Measurements from ENCODE around the gene GNAT1. TPM values are rescaled to one million over a fixed set of nuclear protein-coding genes. Genes with fewer than 3 reads are reported as not detected.

GNAT1 gene
- total and polyA plus RNA-seq, 2 experiments from 2014 or later, result not detected

GRCh38 chr3:50172626-50173220 is 18.7 kb upstream of the GNAT1 start:
- Histone ChIP-seq H3K4me1 (ENCODE audit: insufficient read depth) (no peaks in the 10 kb centered on the region; the same call in 1 of the 2 replicates), H4K20me1 (ENCODE audit: insufficient read depth) (no peaks in the 10 kb centered on the region), H3K36me3 (ENCODE audit: low read depth) (no peaks in the 10 kb centered on the region), H3K9ac (no peak overlapping the region), H3K27me3 (replicated peaks; ENCODE audit: insufficient read depth) (no peaks in the 10 kb centered on the region), H3K4me2 (ENCODE audit: unreplicated experiment) (no peak overlapping the region), H3F3A (ENCODE audit: insufficient read depth) (no peaks in the 10 kb centered on the region), H3K9me2 (ENCODE audit: insufficient read depth) (no peaks in the 10 kb centered on the region), H3K4me3 (no peak overlapping the region), H2AFZ (no peak overlapping the region), H3K79me2 (ENCODE audit: insufficient read depth) (no peaks in the 10 kb centered on the region), H3K9me3 (ENCODE audit: low read depth) (no peaks in the 10 kb centered on the region), H3K27ac (no peak overlapping the region)
- WGBS, 2 experiments (ENCODE audit: low coverage in 1 of 2, low lambda C conversion rate in 2 of 2, missing lambda C conversion rate in 2 of 2), result 73 to 77% methylated on average over 7 to 8 of the region's 8 CpGs
- no peak for DNase-seq
- TF ChIP-seq EZH2 (IDR thresholded peaks at IDR 0.05; ENCODE audit: insufficient read depth, poor library complexity, severe bottlenecking) (no peak), EZH2phosphoT487 (IDR thresholded peaks at IDR 0.05; ENCODE audit: insufficient read depth, low read depth) (no peak)
- in situ Hi-C loops (cut with MboI), result no loop called here

- H3K4me3 ChIP-seq, result no peak overlapping the region
- no peak for DNase-seq
- no peaks in the 10 kb centered on the region for H3F3A ChIP-seq (ENCODE audit: insufficient read depth)
- H3K27ac ChIP-seq, result no peak overlapping the region
- H4K20me1 ChIP-seq (ENCODE audit: insufficient read depth), result no peaks in the 10 kb centered on the region
- H3K36me3 ChIP-seq (ENCODE audit: low read depth), result no peaks in the 10 kb centered on the region
- no peaks in the 10 kb centered on the region for H3K27me3 ChIP-seq (replicated peaks; ENCODE audit: insufficient read depth)
- H3K4me1 ChIP-seq (ENCODE audit: insufficient read depth), result no peaks in the 10 kb centered on the region; the same call in 1 of the 2 replicates
- no peaks in the 10 kb centered on the region for H3K9me2 ChIP-seq (ENCODE audit: insufficient read depth)
- no peaks in the 10 kb centered on the region for H3K9me3 ChIP-seq (ENCODE audit: low read depth)
- H3K9ac ChIP-seq, result no peak overlapping the region
- H2AFZ ChIP-seq, result no peak overlapping the region
- H3K79me2 ChIP-seq (ENCODE audit: insufficient read depth), result no peaks in the 10 kb centered on the region
- in situ Hi-C loops (cut with MboI), result no loop called here
- TF ChIP-seq EZH2phosphoT487 (IDR thresholded peaks at IDR 0.05; ENCODE audit: insufficient read depth, low read depth), result no peak
- TF ChIP-seq EZH2 (IDR thresholded peaks at IDR 0.05; ENCODE audit: insufficient read depth, poor library complexity, severe bottlenecking), result no peak
- WGBS, 2 experiments (ENCODE audit: low coverage in 1 of 2, low lambda C conversion rate in 2 of 2, missing lambda C conversion rate in 2 of 2), result 88 to 93% methylated on average over 29 of the region's 29 CpGs
- no peak overlapping the region for H3K4me2 ChIP-seq (ENCODE audit: unreplicated experiment)
Measured at GRCh38 chr3:50173685-50174516, 17.5 kb upstream of the GNAT1 start.

- Histone ChIP-seq H3K9me3 (ENCODE audit: low read depth) (no peaks in the 10 kb centered on the region), H3K27me3 (replicated peaks; ENCODE audit: insufficient read depth) (no peaks in the 10 kb centered on the region), H3K9me2 (ENCODE audit: insufficient read depth) (no peaks in the 10 kb centered on the region), H3K79me2 (ENCODE audit: insufficient read depth) (no peaks in the 10 kb centered on the region), H3K4me2 (ENCODE audit: unreplicated experiment) (no peak overlapping the region), H2AFZ (no peak overlapping the region), H3K27ac (no peak overlapping the region), H3K9ac (no peak overlapping the region), H3K4me3 (no peak overlapping the region), H3K36me3 (ENCODE audit: low read depth) (no peaks in the 10 kb centered on the region), H3F3A (ENCODE audit: insufficient read depth) (no peaks in the 10 kb centered on the region), H3K4me1 (ENCODE audit: insufficient read depth) (no peaks in the 10 kb centered on the region; the same call in 1 of the 2 replicates), H4K20me1 (ENCODE audit: insufficient read depth) (no peaks in the 10 kb centered on the region)
- 83 to 86% methylated on average over 7 of the region's 7 CpGs for WGBS, 2 experiments (ENCODE audit: low coverage in 1 of 2, low lambda C conversion rate in 2 of 2, missing lambda C conversion rate in 2 of 2)
- in situ Hi-C loops (cut with MboI), result no loop called here
- DNase-seq, result no peak
- TF ChIP-seq EZH2phosphoT487 (IDR thresholded peaks at IDR 0.05; ENCODE audit: insufficient read depth, low read depth), result no peak
- no peak for TF ChIP-seq EZH2 (IDR thresholded peaks at IDR 0.05; ENCODE audit: insufficient read depth, poor library complexity, severe bottlenecking)
Measured at GRCh38 chr3:50174517-50174895, 16.9 kb upstream of the GNAT1 start.

- in situ Hi-C loops (cut with MboI), result no loop called here
Measured at GRCh38 chr3:50174947-50175524, 16.4 kb upstream of the GNAT1 start.

More at GRCh38 chr3:50174947-50175524, 16.4 kb upstream of the GNAT1 start:
- Histone ChIP-seq H3K9me2 (ENCODE audit: insufficient read depth) (no peaks in the 10 kb centered on the region), H3K27ac (no peak overlapping the region), H2AFZ (no peak overlapping the region), H3F3A (ENCODE audit: insufficient read depth) (no peaks in the 10 kb centered on the region), H3K36me3 (ENCODE audit: low read depth) (no peaks in the 10 kb centered on the region), H3K4me2 (ENCODE audit: unreplicated experiment) (no peak overlapping the region), H3K4me3 (no peak overlapping the region), H4K20me1 (ENCODE audit: insufficient read depth) (no peaks in the 10 kb centered on the region), H3K79me2 (ENCODE audit: insufficient read depth) (no peaks in the 10 kb centered on the region), H3K9ac (no peak overlapping the region), H3K4me1 (ENCODE audit: insufficient read depth) (no peaks in the 10 kb centered on the region; the same call in 1 of the 2 replicates), H3K27me3 (replicated peaks; ENCODE audit: insufficient read depth) (no peaks in the 10 kb centered on the region), H3K9me3 (ENCODE audit: low read depth) (no peaks in the 10 kb centered on the region)
- no peak for TF ChIP-seq EZH2 (IDR thresholded peaks at IDR 0.05; ENCODE audit: insufficient read depth, poor library complexity, severe bottlenecking)
- no peak for TF ChIP-seq EZH2phosphoT487 (IDR thresholded peaks at IDR 0.05; ENCODE audit: insufficient read depth, low read depth)
- no peak for DNase-seq
- 87 to 89% methylated on average over 17 of the region's 17 CpGs for WGBS, 2 experiments (ENCODE audit: low coverage in 1 of 2, low lambda C conversion rate in 2 of 2, missing lambda C conversion rate in 2 of 2)
